ENCODE results near the gene GPC1. TPM values are rescaled to one million over a fixed set of nuclear protein-coding genes. Genes with fewer than 3 reads are reported as not detected.
A peak's percentile ranks its signal among the peaks of the same experiment; 100 is the strongest.

Gene GPC1
- total RNA-seq, 1 experiment from 2014 or later: 38.9 TPM

GRCh38 chr2:240448387-240449274 lies 13.2 kb downstream of the GPC1 start:
- CTCF ChIA-PET: interaction anchor here (0.6 to 1.4 kb wide), 3 partner anchors 10 to 117 kb away, joined by 4 to 8 read pairs (median 7); no protein-coding TSS in a partner anchor
- TF ChIP-seq, protein P1, sequence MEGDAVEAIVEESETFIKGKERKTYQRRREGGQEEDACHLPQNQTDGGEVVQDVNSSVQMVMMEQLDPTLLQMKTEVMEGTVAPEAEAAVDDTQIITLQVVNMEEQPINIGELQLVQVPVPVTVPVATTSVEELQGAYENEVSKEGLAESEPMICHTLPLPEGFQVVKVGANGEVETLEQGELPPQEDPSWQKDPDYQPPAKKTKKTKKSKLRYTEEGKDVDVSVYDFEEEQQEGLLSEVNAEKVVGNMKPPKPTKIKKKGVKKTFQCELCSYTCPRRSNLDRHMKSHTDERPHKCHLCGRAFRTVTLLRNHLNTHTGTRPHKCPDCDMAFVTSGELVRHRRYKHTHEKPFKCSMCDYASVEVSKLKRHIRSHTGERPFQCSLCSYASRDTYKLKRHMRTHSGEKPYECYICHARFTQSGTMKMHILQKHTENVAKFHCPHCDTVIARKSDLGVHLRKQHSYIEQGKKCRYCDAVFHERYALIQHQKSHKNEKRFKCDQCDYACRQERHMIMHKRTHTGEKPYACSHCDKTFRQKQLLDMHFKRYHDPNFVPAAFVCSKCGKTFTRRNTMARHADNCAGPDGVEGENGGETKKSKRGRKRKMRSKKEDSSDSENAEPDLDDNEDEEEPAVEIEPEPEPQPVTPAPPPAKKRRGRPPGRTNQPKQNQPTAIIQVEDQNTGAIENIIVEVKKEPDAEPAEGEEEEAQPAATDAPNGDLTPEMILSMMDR (IDR thresholded peaks at IDR 0.05; ENCODE audit: unreplicated experiment): no peak
- H3K27ac Mint-ChIP-seq (ENCODE audit: low read depth, unreplicated experiment): no peak overlapping the region
- DNase-seq (ENCODE audit: unreplicated experiment): no peak
- BruUV-seq (replicated peaks): no TSS peak
- H3K4me3 Mint-ChIP-seq (ENCODE audit: unreplicated experiment): no peak overlapping the region
- POLR2A ChIA-PET: interaction anchor here (0.6 kb wide), 1 partner anchor 116 kb away, joined by 4 read pairs; no protein-coding TSS in a partner anchor
- H3K27me3 Mint-ChIP-seq (ENCODE audit: insufficient read depth, unreplicated experiment): no peaks in the 10 kb centered on the region
- peaks cover 11% of the 10 kb centered on the region for H3K36me3 Mint-ChIP-seq (ENCODE audit: insufficient read depth, unreplicated experiment)
- intact Hi-C loops (cut with micrococcal nuclease): no loop called here
- no peaks in the 10 kb centered on the region for H3K9me3 Mint-ChIP-seq (ENCODE audit: unreplicated experiment)
- H3K4me1 Mint-ChIP-seq (ENCODE audit: insufficient read depth, unreplicated experiment): peaks cover 14% of the 10 kb centered on the region

- intact Hi-C loops (cut with micrococcal nuclease): no loop called here
- no peak overlapping the region for H3K27ac Mint-ChIP-seq (ENCODE audit: low read depth, unreplicated experiment)
- no peaks in the 10 kb centered on the region for H3K27me3 Mint-ChIP-seq (ENCODE audit: insufficient read depth, unreplicated experiment)
- H3K36me3 Mint-ChIP-seq (ENCODE audit: insufficient read depth, unreplicated experiment): peaks cover 11% of the 10 kb centered on the region
- TF ChIP-seq, protein P1 (IDR thresholded peaks at IDR 0.05; ENCODE audit: unreplicated experiment): no peak
- DNase-seq (ENCODE audit: unreplicated experiment): peak; percentile 44
- POLR2A ChIA-PET: interaction anchor here (0.5 to 1.2 kb wide), 7 partner anchors 14 to 218 kb away, joined by 3 to 7 read pairs (median 3); partner anchors contain the start of gene GPC1
- H3K4me3 Mint-ChIP-seq (ENCODE audit: unreplicated experiment): peak overlapping the region; percentile 6
- peaks cover 14% of the 10 kb centered on the region for H3K4me1 Mint-ChIP-seq (ENCODE audit: insufficient read depth, unreplicated experiment)
- no TSS peak for BruUV-seq (replicated peaks)
- no peaks in the 10 kb centered on the region for H3K9me3 Mint-ChIP-seq (ENCODE audit: unreplicated experiment)
- CTCF ChIA-PET: interaction anchor here (0.6 to 1.4 kb wide), 4 partner anchors 11 to 739 kb away, joined by 3 to 8 read pairs (median 4); partner anchors contain the start of gene ANO7
Measured at GRCh38 chr2:240449764-240450531, 14.5 kb downstream of the GPC1 start.

DNA sequence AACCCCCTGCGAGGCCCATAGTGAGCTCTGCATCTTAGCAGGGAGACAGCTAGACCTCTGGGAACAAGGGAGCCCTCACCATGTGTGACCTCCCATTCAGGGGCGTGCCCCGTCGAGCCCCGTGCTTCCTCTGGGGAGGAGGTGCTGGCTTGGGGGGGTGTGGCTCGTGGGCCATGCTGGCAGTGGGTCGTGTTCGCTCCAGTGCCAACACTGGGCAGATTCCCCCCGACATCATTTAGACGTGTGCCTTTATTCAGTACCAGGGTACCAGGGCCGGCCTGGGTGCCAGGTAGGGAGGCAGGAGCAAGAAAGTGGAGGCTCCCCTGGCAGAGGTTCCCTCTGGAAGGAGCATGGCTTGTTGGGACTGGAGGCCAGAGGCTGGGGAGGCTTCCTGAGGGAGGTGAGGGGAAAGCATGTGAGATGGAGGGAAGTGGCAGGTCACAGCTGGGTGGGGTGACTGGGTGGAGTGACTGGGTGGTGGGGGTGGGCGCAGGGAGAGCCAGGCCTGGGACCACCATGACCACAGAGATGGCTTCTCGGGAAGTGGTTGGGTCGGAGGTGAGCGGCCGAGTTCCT lies 15.2 kb downstream of the GPC1 start:
- H3K27ac Mint-ChIP-seq (ENCODE audit: low read depth, unreplicated experiment): no peak overlapping the region
- ChIA-PET CTCF (interaction anchor here (0.6 to 0.7 kb wide), 3 partner anchors 98 to 738 kb away, joined by 3 read pairs; partner anchors contain the start of gene ANO7), POLR2A (interaction anchor here (0.5 to 1.2 kb wide), 6 partner anchors 15 to 218 kb away, joined by 3 to 7 read pairs (median 3); partner anchors contain the start of gene GPC1)
- H3K4me3 Mint-ChIP-seq (ENCODE audit: unreplicated experiment): peak overlapping the region; percentile 6
- H3K27me3 Mint-ChIP-seq (ENCODE audit: insufficient read depth, unreplicated experiment): no peaks in the 10 kb centered on the region
- peaks cover 11% of the 10 kb centered on the region for H3K36me3 Mint-ChIP-seq (ENCODE audit: insufficient read depth, unreplicated experiment)
- H3K4me1 Mint-ChIP-seq (ENCODE audit: insufficient read depth, unreplicated experiment): peaks cover 14% of the 10 kb centered on the region
- intact Hi-C loops (cut with micrococcal nuclease): no loop called here
- no peaks in the 10 kb centered on the region for H3K9me3 Mint-ChIP-seq (ENCODE audit: unreplicated experiment)
- BruUV-seq (replicated peaks): no TSS peak
- DNase-seq (ENCODE audit: unreplicated experiment): no peak
- TF ChIP-seq, protein P1 (IDR thresholded peaks at IDR 0.05; ENCODE audit: unreplicated experiment): no peak

Data from MCF 10A (cell line).